Thoracic aorta (tissue), 2 donors: ENCODE results near the gene ATE1. TPM values are rescaled to one million over a fixed set of nuclear protein-coding genes. Genes with fewer than 3 reads are reported as not detected.

Experiments
- ATAC-seq: fragments of 150-250 bp; one replicate; pipeline ENCODE4 v1.8.0; 2017; ENCODE audit warnings: low read depth; ENCODE audit not compliant: insufficient number of reproducible peaks, low FRiP score
- DNase-seq: peaks from one replicate; pipeline ENCODE4 v3.0.0-alpha.2; 2020; ENCODE audit warnings: low spot score
- H3K27ac ChIP-seq, 2 donors: fragments of 200-600 bp; sonication (generic); 1 replicate in 1 of 2; 2 replicates in 1 of 2; pipeline ENCODE4 v1.5.1; 2016; ENCODE audit warnings: mild to moderate bottlenecking in 2 of 2, moderate library complexity in 2 of 2
- H3K27me3 ChIP-seq: fragments of 200-600 bp; sonication (generic); replicated peaks from 2 replicates; pipeline ENCODE4 v1.6.0; 2016; ENCODE audit warnings: mild to moderate bottlenecking; ENCODE audit not compliant: insufficient read depth
- H3K36me3 ChIP-seq: fragments of 200-600 bp; sonication (generic); one replicate; pipeline ENCODE4 v1.5.1; 2016
- H3K4me1 ChIP-seq, 2 donors: fragments of 200-600 bp; sonication (generic); 1 replicate in 1 of 2; 2 replicates in 1 of 2; pipeline versions ENCODE4 v1.5.1 to v1.6.0; 2016; ENCODE audit warnings: low read depth in 2 of 2, mild to moderate bottlenecking in 1 of 2; ENCODE audit not compliant: control insufficient read depth in 1 of 2
- H3K4me3 ChIP-seq: fragments of 200-600 bp; sonication (generic); 2 replicates; pipeline ENCODE4 v1.5.1; 2016; ENCODE audit warnings: mild to moderate bottlenecking
- H3K9me3 ChIP-seq: fragments of 200-600 bp; sonication (generic); 2 replicates; pipeline ENCODE4 v1.5.1; 2016
- CTCF ChIP-seq: fragments of 200-600 bp; sonication (generic); IDR thresholded peaks from one replicate; pipeline ENCODE4 v1.5.1; 2019; ENCODE audit warnings: antibody characterized with exemption
- total RNA-seq, 2 donors: library from RNA; depleted of rRNA; stranded (reverse); fragments of >200 nt; gene quantifications; one replicate each; pipeline versions ENCODE4 v1.1.0 to v1.2.3, GENCODE V29; 2016

Gene ATE1
- total RNA-seq, 2 donors from 2014 or later: 14.8 to 27.4 TPM

DNA sequence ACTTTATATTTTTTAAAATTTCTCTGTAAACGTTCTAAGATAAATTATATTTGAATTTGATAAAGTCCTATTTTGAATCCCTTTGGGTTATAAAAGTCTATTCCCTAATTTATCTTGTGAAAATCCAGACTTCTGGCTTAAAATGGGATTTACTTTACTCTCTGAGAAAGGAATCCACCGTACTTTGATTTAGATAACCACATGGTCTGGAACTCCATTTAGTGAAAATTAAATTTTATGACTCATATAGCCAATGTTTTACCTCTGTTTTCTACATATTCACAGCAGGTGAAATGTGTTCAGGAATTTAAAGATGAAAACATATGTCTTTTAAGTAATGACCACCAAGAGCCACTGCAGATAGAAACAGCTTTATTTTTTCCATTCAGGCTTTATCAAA lies 187.8 kb downstream of the ATE1 start:
- Histone ChIP-seq H3K4me1 (no peaks in the 10 kb centered on the region), H3K4me3 (no peak overlapping the region), H3K27ac (no peak overlapping the region), H3K27me3 (no peaks in the 10 kb centered on the region), H3K36me3 (no peaks in the 10 kb centered on the region), H3K9me3 (no peaks in the 10 kb centered on the region)
- DNase-seq (no peak), ATAC-seq (no peak)
- no peak for TF ChIP-seq CTCF

GRCh38 chr10:121739114-121739513 lies 188.7 kb downstream of the ATE1 start:
- DNase-seq (no peak), ATAC-seq (no peak)
- no peaks in the 10 kb centered on the region for H3K27me3 ChIP-seq
- H3K36me3 ChIP-seq: no peaks in the 10 kb centered on the region
- no peaks in the 10 kb centered on the region for H3K4me1 ChIP-seq
- no peak overlapping the region for H3K4me3 ChIP-seq
- no peaks in the 10 kb centered on the region for H3K9me3 ChIP-seq
- no peak for TF ChIP-seq CTCF
- no peak overlapping the region for H3K27ac ChIP-seq

- no peaks in the 10 kb centered on the region for H3K27me3 ChIP-seq
- TF ChIP-seq CTCF: no peak
- H3K4me1 ChIP-seq: no peaks in the 10 kb centered on the region
- no peak overlapping the region for H3K4me3 ChIP-seq
- H3K9me3 ChIP-seq: no peaks in the 10 kb centered on the region
- no peak overlapping the region for H3K27ac ChIP-seq
- DNase-seq: no peak
- H3K36me3 ChIP-seq: no peaks in the 10 kb centered on the region
- ATAC-seq: no peak
Observed at GRCh38 chr10:121736315-121737130, 191.3 kb downstream of the ATE1 start.

- Histone ChIP-seq H3K4me3 (no peak overlapping the region), H3K9me3 (no peaks in the 10 kb centered on the region), H3K4me1 (no peaks in the 10 kb centered on the region), H3K27ac (no peak overlapping the region), H3K27me3 (no peaks in the 10 kb centered on the region), H3K36me3 (no peaks in the 10 kb centered on the region)
- no peak for DNase-seq
- TF ChIP-seq CTCF: no peak
- no peak for ATAC-seq
Observed at GRCh38 chr10:121735263-121735662, 192.6 kb downstream of the ATE1 start.

DNA sequence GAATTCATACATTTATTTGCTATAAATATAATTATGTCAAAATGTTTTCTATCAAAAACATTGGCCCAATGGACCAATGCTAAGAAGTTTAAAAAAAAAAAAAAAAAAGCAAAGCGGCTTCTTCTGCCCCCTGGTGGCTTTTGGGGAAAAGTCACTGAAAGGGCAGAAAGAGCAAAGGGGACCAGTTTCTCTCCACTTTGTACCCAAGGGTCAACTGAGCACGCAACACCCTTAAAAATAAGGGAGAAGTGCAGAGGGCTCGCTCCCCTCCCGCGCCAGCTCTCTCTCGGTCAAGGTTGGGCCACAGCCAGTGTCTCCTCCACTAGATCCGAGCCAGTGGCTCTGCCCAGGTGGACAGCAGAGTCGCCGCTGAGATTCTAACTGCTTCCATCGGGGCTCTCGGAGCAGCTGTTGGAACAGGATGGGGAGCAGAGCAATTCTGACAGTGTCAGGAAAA lies 193.2 kb downstream of the ATE1 start:
- Histone ChIP-seq H3K27me3 (no peaks in the 10 kb centered on the region), H3K27ac (no peak overlapping the region), H3K4me3 (no peak overlapping the region), H3K4me1 (no peaks in the 10 kb centered on the region), H3K9me3 (no peaks in the 10 kb centered on the region), H3K36me3 (no peaks in the 10 kb centered on the region)
- TF ChIP-seq CTCF: peak; percentile 51
- DNase-seq: no peak
- no peak for ATAC-seq
